Stimulated activated naive CD8-positive, alpha-beta T cell treated with anti-CD3 and anti-CD28 coated beads, Interleukin-15, amount 100 ng/mL, for 72 hours (primary cell): ENCODE measurements around the gene SLAIN1.

Experiments
- ATAC-seq: fragments of 150-1000 bp; cut with Tn5 transposase; 2 replicates; pipeline ENCODE4 v1.10.0; 2021; ENCODE audit warnings: mild to moderate bottlenecking, moderate library complexity
- DNase-seq, 2 donors: peaks; one replicate each; pipeline ENCODE4 v3.0.0; 2021 to 2022
- H3K27ac Mint-ChIP-seq, 2 donors: one replicate each; pipeline ENCODE4 v1.8.0; 2022; ENCODE audit warnings: mild to moderate bottlenecking in 2 of 2, mixed read lengths in 2 of 2, moderate library complexity in 2 of 2
- H3K27me3 Mint-ChIP-seq: one replicate; pipeline ENCODE4 v1.8.0; 2022; ENCODE audit warnings: mixed read lengths
- H3K4me1 Mint-ChIP-seq: one replicate; pipeline ENCODE4 v1.8.0; 2022; ENCODE audit warnings: mild to moderate bottlenecking, mixed read lengths
- H3K4me3 Mint-ChIP-seq, 2 donors: one replicate each; pipeline ENCODE4 v1.8.0; 2022; ENCODE audit warnings: mild to moderate bottlenecking in 2 of 2, mixed read lengths in 2 of 2, moderate library complexity in 1 of 2
- H3K9me3 Mint-ChIP-seq, 2 donors: one replicate each; pipeline ENCODE4 v1.8.0; 2022; ENCODE audit warnings: mixed read lengths in 2 of 2

The SLAIN1 gene

DNA sequence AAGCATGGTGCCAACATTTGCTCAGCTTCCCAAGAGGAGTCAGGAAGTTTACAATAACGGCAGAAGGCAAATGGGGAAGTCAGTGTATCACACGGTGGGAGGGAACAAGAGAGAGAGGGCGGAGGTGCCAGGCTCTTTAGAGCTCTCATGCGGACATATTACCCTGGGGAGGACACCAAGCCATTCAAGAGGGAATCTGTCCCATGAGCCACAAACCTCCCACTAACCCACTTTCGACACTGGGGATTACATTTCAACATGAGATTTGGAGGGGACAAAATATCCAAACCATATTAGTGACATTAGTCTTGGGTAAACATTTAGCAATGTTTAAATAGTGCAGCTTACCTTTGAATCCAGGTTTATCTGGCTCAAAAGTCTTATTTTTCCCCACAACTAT, 69.9 kb downstream of the SLAIN1 start:
- no peak overlapping the region for H3K27ac Mint-ChIP-seq
- no peak overlapping the region for H3K4me3 Mint-ChIP-seq
- DNase-seq (no peak), ATAC-seq (no peak)
- no peaks in the 10 kb centered on the region for H3K27me3 Mint-ChIP-seq
- H3K9me3 Mint-ChIP-seq: peaks cover 10 to 12% of the 10 kb centered on the region in 2 donors
- no peaks in the 10 kb centered on the region for H3K4me1 Mint-ChIP-seq

DNA sequence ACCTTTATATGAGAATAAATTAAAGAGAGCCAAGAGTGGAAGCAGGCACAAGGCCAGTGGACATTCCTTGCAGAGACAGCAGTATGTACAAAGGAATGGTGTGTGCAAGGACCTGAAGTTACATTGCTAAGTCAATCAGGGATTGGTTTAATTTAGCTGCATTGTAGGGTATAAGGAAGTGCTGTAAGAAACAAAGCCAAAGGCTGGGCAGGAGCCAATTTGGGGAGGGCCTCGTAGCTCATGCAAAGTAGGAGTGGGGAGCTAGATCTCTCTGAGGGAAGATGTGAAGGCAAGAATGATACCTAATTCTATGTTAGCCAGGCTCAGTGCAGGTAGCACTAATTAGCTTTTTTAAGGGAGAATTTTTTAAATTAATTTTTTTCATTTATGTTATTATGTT, 76.7 kb downstream of the SLAIN1 start:
- H3K27ac Mint-ChIP-seq: no peak overlapping the region
- H3K4me3 Mint-ChIP-seq: no peak overlapping the region
- DNase-seq: no peak
- H3K4me1 Mint-ChIP-seq: no peaks in the 10 kb centered on the region
- H3K27me3 Mint-ChIP-seq: no peaks in the 10 kb centered on the region
- ATAC-seq: no peak
- H3K9me3 Mint-ChIP-seq: peaks cover 5 to 6% of the 10 kb centered on the region in 2 donors

DNA sequence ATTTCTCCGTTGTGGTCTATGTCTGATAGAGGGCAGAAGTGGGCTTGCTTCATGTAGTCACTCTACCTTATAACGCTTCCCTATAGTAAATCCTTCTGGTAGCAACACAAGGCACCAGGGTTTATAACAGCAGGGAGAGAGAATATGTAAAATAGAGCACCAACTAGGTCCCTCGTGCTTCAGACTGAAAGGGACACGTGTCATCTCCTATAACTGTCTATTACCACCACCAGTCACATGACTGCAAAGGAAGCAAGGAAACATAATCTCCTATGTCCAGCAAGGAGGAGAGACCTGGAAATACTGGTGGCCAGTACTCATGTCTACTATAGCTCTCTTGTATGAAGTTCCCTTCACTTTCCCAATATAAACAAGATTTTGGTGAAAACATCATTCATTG, 79.2 kb downstream of the SLAIN1 start:
- Mint-ChIP-seq H3K9me3 (no peaks in the 10 kb centered on the region), H3K4me1 (peaks cover 9% of the 10 kb centered on the region), H3K27ac (no peak overlapping the region), H3K4me3 (no peak overlapping the region), H3K27me3 (no peaks in the 10 kb centered on the region)
- ATAC-seq (no peak), DNase-seq (no peak)

DNA sequence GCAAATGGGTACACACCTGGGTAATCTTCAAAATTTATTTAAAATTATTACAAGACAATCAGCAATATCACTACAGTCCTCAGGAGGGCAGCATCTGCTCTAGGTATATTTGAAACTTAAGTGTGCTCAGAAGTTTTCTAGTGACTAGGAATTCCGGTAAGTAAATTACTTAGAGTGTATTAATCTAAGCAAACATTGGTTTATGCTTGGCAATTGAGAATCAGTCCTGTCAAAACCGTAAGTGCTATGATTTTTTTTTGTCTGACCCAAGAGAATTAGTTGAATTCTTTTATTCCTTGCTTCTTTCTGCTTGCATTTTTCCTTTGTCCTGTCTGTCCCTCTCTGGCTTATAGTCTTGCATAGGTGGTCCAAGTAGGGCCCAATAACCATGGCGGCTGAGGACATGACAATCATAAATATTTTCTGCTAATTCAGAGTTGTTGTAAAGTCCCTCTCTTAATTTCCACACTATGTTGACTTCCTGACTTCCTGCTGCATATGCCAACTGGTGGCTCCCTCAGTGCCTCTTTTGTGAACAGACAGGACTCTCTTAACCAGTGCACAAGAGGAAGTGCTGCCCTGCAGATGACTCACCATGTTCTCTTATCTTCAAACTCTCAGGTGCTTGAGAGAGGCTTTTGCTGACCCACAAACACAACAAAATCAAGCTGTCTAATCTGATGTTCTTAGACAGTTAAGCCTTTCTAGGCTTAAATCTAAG, 82.2 kb downstream of the SLAIN1 start:
- Mint-ChIP-seq H3K27me3 (no peaks in the 10 kb centered on the region), H3K4me1 (peaks cover 9% of the 10 kb centered on the region), H3K4me3 (no peak overlapping the region), H3K9me3 (no peaks in the 10 kb centered on the region), H3K27ac (peak overlapping the region; percentile 34 to 36)
- ATAC-seq (peak; percentile 86), DNase-seq (no peak)

DNA sequence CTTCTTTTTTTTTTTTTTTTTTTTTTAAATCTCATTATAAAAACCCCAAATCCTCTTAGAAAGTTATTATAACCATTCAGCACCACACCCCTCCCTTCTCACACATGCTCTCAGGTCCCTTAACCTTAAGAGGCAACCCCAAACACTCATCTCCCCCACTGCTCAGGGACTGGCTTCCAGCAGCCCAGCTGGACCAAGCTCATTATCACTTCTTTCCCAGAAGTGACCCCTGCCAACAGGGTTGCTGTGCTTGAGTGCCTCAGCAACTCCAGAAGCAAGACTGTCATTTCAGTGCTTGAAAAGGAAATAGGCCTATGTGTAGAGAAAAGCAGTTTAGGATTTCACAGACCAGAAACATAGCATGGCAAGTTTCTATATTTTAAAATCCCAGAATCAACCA, 84.3 kb downstream of the SLAIN1 start:
- no peaks in the 10 kb centered on the region for H3K27me3 Mint-ChIP-seq
- peaks cover 9% of the 10 kb centered on the region for H3K4me1 Mint-ChIP-seq
- no peak overlapping the region for H3K27ac Mint-ChIP-seq
- DNase-seq (no peak), ATAC-seq (no peak)
- no peaks in the 10 kb centered on the region for H3K9me3 Mint-ChIP-seq
- H3K4me3 Mint-ChIP-seq: no peak overlapping the region

DNA sequence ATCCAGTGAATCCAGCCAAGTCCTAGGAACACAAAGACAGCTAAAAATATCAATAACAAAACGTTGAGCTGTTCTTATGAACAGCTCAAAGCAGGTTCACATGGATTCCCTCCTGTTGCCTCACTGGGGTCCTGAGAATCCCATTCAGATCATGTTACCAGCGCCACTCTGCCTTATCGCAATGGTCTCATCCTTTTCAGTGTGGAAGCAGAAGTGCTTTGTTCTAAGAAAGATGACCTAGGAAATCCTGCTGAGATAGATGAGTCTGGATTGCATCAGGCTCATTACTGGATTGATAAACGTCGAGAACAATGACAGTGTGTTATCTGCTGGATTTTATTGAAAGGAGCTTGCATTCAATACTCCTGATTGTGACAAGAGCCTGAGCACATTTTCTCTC, 87.0 kb downstream of the SLAIN1 start:
- no peak for ATAC-seq
- Mint-ChIP-seq H3K27me3 (no peaks in the 10 kb centered on the region), H3K4me3 (no peak overlapping the region), H3K27ac (no peak overlapping the region), H3K4me1 (peaks cover 9% of the 10 kb centered on the region), H3K9me3 (no peaks in the 10 kb centered on the region)
- DNase-seq: no peak

DNA sequence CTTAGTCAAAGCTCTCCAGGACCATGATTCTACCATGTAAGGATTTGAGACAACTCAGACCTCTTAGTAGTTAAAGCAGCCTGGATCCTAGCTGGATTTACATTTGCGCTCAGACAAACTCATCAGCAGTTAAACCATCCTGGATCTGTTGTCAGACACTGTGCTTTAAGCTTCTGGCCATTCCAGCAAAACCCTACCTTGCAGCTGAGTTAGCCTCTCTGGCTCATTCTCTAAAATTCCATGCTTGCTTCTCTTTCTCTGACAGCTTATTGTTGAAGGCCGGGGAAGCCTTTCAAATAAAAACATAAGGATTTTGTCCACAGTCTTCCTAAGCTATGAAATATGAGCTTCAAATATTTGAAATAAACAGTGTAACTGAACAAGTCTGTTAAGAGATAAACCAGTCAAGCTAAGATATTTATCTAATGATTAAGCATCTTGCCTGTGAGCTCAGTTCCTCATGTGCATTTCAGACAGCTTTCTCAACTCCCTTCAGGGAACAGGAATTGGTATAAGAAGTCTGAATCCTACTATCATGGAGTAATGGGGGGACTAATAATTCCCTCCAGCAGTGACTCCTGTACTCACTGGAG, 89.3 kb downstream of the SLAIN1 start:
- Mint-ChIP-seq H3K9me3 (peaks cover 6 to 18% of the 10 kb centered on the region in 2 donors), H3K27ac (no peak overlapping the region), H3K27me3 (peaks cover 11% of the 10 kb centered on the region), H3K4me1 (no peaks in the 10 kb centered on the region), H3K4me3 (no peak overlapping the region)
- DNase-seq: no peak
- ATAC-seq: no peak

DNA sequence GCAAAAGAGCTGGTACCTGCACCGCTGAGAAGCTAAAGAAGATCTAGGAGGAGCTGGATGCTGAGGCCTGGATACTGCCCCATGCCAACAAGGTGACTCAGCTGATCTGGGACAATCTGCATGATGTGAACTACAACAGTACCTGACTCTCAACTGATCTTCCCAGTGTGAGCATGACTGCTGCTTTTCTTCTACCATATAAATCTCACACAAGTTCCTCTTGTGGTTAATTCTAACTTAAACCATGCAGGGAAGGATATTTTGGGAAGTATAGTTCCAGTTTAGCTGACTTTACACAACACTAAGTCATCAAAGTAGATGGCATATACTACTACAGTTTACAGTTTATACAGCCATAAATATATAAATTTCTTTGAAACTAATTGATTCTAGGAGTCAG, 91.9 kb downstream of the SLAIN1 start:
- Mint-ChIP-seq H3K27ac (no peak overlapping the region), H3K4me3 (no peak overlapping the region)

DNA sequence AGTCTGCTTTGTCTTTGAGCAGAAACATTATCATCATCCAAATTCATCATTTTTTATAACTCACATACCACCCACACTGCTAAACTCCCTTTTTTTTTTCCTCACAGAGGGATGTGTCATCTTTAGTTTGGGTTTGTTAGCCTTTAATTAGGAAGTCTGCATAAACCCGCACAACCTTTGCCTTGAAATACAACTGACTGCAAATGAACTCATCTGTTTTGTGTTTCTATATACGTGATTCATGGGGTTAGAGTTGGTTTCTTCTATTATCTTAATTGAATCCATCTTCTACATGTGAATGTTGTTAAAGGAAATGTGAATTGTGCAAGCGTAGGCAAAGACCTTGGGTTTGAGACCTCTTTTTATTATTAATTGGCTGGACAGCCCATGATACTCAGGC, 102.7 kb downstream of the SLAIN1 start:
- no peak for DNase-seq
- H3K4me1 Mint-ChIP-seq: no peaks in the 10 kb centered on the region
- H3K27ac Mint-ChIP-seq: no peak overlapping the region
- peaks cover 15% of the 10 kb centered on the region for H3K27me3 Mint-ChIP-seq
- no peak for ATAC-seq
- H3K9me3 Mint-ChIP-seq: no peaks in the 10 kb centered on the region
- H3K4me3 Mint-ChIP-seq: no peak overlapping the region

More for the DNA sequence above, 91.9 kb downstream of the SLAIN1 start:
- H3K9me3 Mint-ChIP-seq: peaks cover 12 to 25% of the 10 kb centered on the region in 2 donors
- no peaks in the 10 kb centered on the region for H3K4me1 Mint-ChIP-seq
- DNase-seq (no peak), ATAC-seq (no peak)
- peaks cover 13% of the 10 kb centered on the region for H3K27me3 Mint-ChIP-seq

DNA sequence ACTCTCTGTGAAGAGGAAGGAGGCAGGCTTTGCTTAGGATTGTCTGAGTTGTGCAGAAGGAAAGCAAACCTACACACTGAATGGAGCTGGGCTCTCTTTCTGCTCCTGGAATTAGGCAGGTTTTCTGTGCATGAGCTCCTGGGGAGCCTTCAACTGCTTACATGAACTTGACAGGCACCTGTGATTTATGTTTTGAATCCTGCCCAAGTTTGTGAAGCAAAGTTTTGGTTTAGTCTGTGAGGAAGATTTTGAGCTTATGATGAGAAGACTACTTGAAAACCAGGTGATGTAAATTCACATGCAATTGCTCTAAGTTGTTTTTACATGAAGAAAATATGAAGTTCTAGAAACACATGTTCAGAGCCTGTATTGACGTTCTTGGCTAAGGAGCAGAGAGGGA, 109.0 kb downstream of the SLAIN1 start:
- Mint-ChIP-seq H3K4me1 (no peaks in the 10 kb centered on the region), H3K9me3 (no peaks in the 10 kb centered on the region), H3K4me3 (no peak overlapping the region), H3K27ac (no peak overlapping the region), H3K27me3 (peaks cover 25% of the 10 kb centered on the region)
- DNase-seq (no peak), ATAC-seq (no peak)

DNA sequence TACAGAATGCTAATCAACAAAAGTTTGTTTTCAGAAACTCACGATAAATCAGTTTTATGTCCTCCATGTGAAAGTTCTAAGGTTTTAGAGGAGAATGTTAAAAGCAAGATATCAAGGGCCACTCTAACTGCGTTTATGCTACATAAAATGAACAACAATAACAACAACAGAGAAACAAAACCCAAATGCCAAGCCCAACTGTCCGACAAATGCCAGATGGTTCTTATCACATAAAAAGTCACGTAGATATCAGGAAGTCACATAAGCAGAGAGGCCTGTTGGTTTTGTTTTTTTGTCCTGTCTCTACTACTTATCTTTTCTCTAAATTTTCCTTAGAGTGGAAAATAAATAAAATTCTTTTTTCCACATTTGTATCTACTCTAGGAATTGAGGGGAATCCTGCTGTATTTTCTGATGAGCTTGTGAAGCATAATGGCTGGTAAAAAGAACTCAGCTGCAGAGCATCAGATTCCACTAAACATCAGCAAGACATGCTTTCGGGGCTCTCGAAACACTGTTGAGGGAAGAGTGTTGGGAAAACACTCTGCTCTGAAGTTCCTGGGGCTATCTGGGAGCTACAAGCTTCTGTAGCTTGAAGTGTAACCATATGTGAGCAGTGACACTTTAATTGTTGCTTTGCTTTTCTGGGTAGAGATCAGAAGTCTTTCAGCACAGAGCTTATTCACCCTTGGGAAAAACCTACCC, 110.1 kb downstream of the SLAIN1 start:
- Mint-ChIP-seq H3K27ac (no peak overlapping the region), H3K4me1 (no peaks in the 10 kb centered on the region), H3K4me3 (no peak overlapping the region), H3K9me3 (no peaks in the 10 kb centered on the region), H3K27me3 (peaks cover 20% of the 10 kb centered on the region)
- no peak for ATAC-seq
- no peak for DNase-seq

DNA sequence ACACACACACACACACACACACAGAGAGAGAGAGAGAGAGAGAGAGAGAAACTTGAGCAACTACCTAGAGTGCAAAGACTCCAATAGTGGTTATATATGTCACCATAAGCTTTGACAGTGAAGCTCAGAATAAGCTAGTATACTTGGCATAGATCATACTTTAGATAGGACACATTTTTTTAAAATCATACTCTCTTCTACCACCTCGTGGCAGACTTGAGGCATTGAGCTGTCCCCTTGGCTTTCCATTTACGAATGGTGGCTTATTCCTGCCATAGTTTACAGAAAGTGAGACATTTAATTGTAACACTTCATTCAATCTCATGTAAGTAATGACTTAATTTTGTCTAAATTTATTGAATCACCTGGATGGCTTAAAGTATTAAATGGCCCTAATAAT, 112.9 kb downstream of the SLAIN1 start:
- Mint-ChIP-seq H3K4me1 (no peaks in the 10 kb centered on the region), H3K27me3 (peaks cover 8% of the 10 kb centered on the region), H3K27ac (no peak overlapping the region), H3K4me3 (no peak overlapping the region), H3K9me3 (no peaks in the 10 kb centered on the region)
- DNase-seq: no peak
- ATAC-seq: no peak

DNA sequence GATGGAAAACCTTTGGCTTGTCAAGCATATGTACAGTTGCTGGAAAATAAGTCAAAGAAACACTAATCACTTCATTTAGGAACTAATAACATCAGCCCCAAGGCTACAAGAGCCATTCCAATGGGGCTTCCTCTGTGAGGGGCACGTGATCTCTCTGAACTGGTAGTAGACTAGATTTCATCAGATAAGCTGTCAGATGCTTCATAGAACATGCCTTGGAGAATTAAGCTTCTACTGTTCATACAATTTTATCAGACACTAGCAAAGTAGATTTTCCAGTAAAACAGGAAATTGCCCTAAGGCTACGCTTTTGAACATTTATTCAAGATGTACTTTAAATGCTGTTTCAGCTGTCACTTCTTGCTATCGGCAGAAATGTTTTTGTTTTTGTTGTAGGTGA, 113.4 kb downstream of the SLAIN1 start:
- H3K4me3 Mint-ChIP-seq: no peak overlapping the region
- no peaks in the 10 kb centered on the region for H3K4me1 Mint-ChIP-seq
- H3K9me3 Mint-ChIP-seq: no peaks in the 10 kb centered on the region
- H3K27ac Mint-ChIP-seq: no peak overlapping the region
- no peak for DNase-seq
- no peak for ATAC-seq
- peaks cover 7% of the 10 kb centered on the region for H3K27me3 Mint-ChIP-seq

DNA sequence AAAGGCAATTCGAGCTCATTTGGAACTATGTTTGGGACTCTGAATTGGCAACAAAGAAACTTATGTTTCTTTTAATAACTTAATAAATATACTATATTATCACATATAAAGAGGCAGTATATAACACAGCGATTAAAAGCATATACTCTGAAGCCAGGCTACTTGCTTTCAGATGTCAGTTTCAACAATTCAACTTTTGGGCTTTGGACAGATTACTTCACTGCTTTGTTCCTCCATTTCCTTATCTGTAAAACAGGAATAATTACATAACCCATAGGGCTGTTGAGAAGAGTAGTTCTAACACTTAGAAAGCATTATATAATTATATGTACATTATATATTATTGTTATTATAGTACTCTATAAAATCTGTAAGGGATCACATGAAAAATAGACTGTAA, 113.9 kb downstream of the SLAIN1 start:
- H3K9me3 Mint-ChIP-seq: no peaks in the 10 kb centered on the region
- no peaks in the 10 kb centered on the region for H3K4me1 Mint-ChIP-seq
- peaks cover 2% of the 10 kb centered on the region for H3K27me3 Mint-ChIP-seq

DNA sequence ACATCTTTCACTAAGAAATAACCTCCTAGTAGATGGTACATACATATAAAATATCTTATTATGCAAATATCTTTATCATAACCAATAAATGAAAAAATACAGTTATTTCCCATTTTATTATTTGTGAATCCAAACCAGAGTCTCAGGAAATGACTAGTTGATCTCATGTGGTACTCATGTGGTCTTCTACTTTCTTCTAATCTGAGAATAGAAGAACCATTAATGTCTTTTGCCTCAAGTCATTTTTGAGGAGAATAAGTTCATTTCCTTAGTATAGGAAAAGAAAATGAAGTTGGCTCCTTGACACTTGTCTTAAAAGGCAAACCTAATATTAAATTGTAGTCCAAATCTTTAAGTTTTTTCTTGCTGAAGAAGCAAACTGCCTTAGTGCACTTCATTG, 114.5 kb downstream of the SLAIN1 start:
- H3K4me1 Mint-ChIP-seq: no peaks in the 10 kb centered on the region
- H3K27me3 Mint-ChIP-seq: no peaks in the 10 kb centered on the region
- no peak overlapping the region for H3K4me3 Mint-ChIP-seq
- DNase-seq: no peak
- no peak for ATAC-seq
- H3K27ac Mint-ChIP-seq: no peak overlapping the region
- no peaks in the 10 kb centered on the region for H3K9me3 Mint-ChIP-seq

More for the DNA sequence above, 113.9 kb downstream of the SLAIN1 start:
- DNase-seq (no peak), ATAC-seq (no peak)
- Mint-ChIP-seq H3K4me3 (no peak overlapping the region), H3K27ac (no peak overlapping the region)
